HepG2 (cell line): ENCODE results near the gene TBC1D22A. TPM values are rescaled to one million over a fixed set of nuclear protein-coding genes. Genes with fewer than 3 reads are reported as not detected.

Experiments used
- ARID5B ChIP-seq: IDR thresholded peaks from 2 replicates; pipeline ENCODE4 v1.4.0; 2020; ENCODE audit warnings: mild to moderate bottlenecking, missing genetic modification reagents
- GATAD2A ChIP-seq: IDR thresholded peaks from 2 replicates; pipeline ENCODE4 v1.6.1; 2016
- HNF4G ChIP-seq, 2 experiments: sonication (generic) in 1 of 2; formaldehyde crosslinking in 1 of 2; IDR thresholded peaks; 2 replicates each; pipeline versions ENCODE4 v1.4.0 to v1.6.1; 2011 to 2020; ENCODE audit warnings: borderline replicate concordance in 2 of 2, low read depth in 2 of 2, mild to moderate bottlenecking in 2 of 2, low read length in 1 of 2, missing genetic modification reagents in 1 of 2, moderate library complexity in 1 of 2
- KDM1A ChIP-seq: IDR thresholded peaks from 2 replicates; pipeline ENCODE4 v1.6.1; 2016; ENCODE audit warnings: missing compliant biosample characterization
- NR2F6 ChIP-seq, 2 experiments: IDR thresholded peaks; 2 replicates each; pipeline ENCODE4 v1.6.1; 2016; ENCODE audit warnings: antibody characterized with exemption in 1 of 2, mild to moderate bottlenecking in 1 of 2
- SNAI1 ChIP-seq: sonication (generic); formaldehyde crosslinking; IDR thresholded peaks from 2 replicates; pipeline ENCODE4 v1.5.0; 2020; ENCODE audit warnings: mild to moderate bottlenecking, missing genetic modification reagents, borderline replicate concordance
- SNAPC4 ChIP-seq: sonication (generic); formaldehyde crosslinking; IDR thresholded peaks from 2 replicates; pipeline ENCODE4 v1.4.0; 2020; ENCODE audit warnings: mild to moderate bottlenecking, missing genetic modification reagents
- TSC22D2 ChIP-seq: sonication (generic); formaldehyde crosslinking; IDR thresholded peaks from 2 replicates; pipeline ENCODE4 v1.5.1; 2020; ENCODE audit warnings: missing genetic modification reagents, mild to moderate bottlenecking, borderline replicate concordance
- ZNF18 ChIP-seq: sonication (generic); formaldehyde crosslinking; IDR thresholded peaks from 2 replicates; pipeline ENCODE4 v1.8.0; 2022; ENCODE audit warnings: mild to moderate bottlenecking, missing genetic modification reagents; ENCODE audit not compliant: insufficient replicate concordance
- polyA plus RNA-seq, 8 experiments: library from polyadenylated mRNA; depleted of rRNA in 3 of 8; stranded (reverse) in 7 of 8; unstranded in 1 of 8; fragments of >200 nt; fragmentation: Illumina TruSeq in 4 of 8; extraction: Trizol in 4 of 8; gene quantifications; 2 replicates each; pipeline versions ENCODE4 v1.2.1 to v1.2.3, GENCODE V29; 2011 to 2016; ENCODE audit warnings: low read depth in 4 of 8, missing spikeins in 1 of 8, mixed read lengths in 1 of 8; ENCODE audit not compliant: insufficient read depth in 1 of 8
- total RNA-seq, 5 experiments: library from RNA; depleted of rRNA; stranded (reverse); fragments of >200 nt; fragmentation: Illumina TruSeq; extraction: Trizol; gene quantifications; 2 replicates each; pipeline ENCODE4 v1.2.3, GENCODE V29; 2016; ENCODE audit warnings: low read depth in 1 of 5

Gene TBC1D22A
- total and polyA plus RNA-seq, 2 of the 13 experiments (the other 11 are each of a cell fraction or from before 2014, with no cell fraction given) = 17.3 to 18.0 TPM

GRCh38 chr22:47102648-47103047 lies 340.2 kb downstream of the TBC1D22A start (continued):
- TF ChIP-seq SNAPC4 (CRISPR knock-in tag) (peak; percentile 92; the same call in 1 of the 2 replicates), SNAI1 (no peak), TSC22D2 (no peak), GATAD2A (0 out of 2 replicates have a peak, but pooled peaks have one; percentile 25), NR2F6 (IDR thresholded peaks at IDR 0.05) (peak; percentile 42), NR2F6 (CRISPR knock-in tag; IDR thresholded peaks at IDR 0.05) (no peak), ZNF18 (CRISPR knock-in tag) (no peak), ARID5B (CRISPR knock-in tag) (peak; percentile 41), KDM1A (no peak), HNF4G (IDR thresholded peaks at IDR 0.05; ENCODE audit: borderline replicate concordance, low read depth, low read length) (peak; percentile 34; the same call in 1 of the 2 replicates), HNF4G (CRISPR knock-in tag; IDR thresholded peaks at IDR 0.05; ENCODE audit: borderline replicate concordance, low read depth) (no peak)
